Embryonic facial prominence (tissue), 1 donor: ENCODE data around the gene RRAS2.
"Not testable (repeated sequence)": the region's sequence is repeated elsewhere in the genome, so short reads cannot be mapped to it uniquely, and the experiment has no call there.

Experiments
- DNase-seq: peaks from one replicate; pipeline ENCODE4 v3.0.0-alpha.2; 2016; ENCODE audit errors: extremely low spot score

The RRAS2 gene

GRCh38 chr11:14371249-14371648 lies 12.3 kb upstream of the RRAS2 start:
- no peak for DNase-seq

GRCh38 chr11:14370496-14370895 lies 11.5 kb upstream of the RRAS2 start:
- no peak for DNase-seq

GRCh38 chr11:14369598-14369997 lies 10.6 kb upstream of the RRAS2 start:
- DNase-seq = no peak

- no peak for DNase-seq
These were observed 8.0 kb upstream of the RRAS2 start for GRCh38 chr11:14366936-14367335.

GRCh38 chr11:14364322-14364721 lies 5.3 kb upstream of the RRAS2 start:
- DNase-seq = no peak

GRCh38 chr11:14362611-14363010 lies 3.6 kb upstream of the RRAS2 start:
- no peak for DNase-seq

GRCh38 chr11:14361951-14362350 lies 3.0 kb upstream of the RRAS2 start:
- DNase-seq = no peak

- DNase-seq = no peak
These were observed 2.0 kb upstream of the RRAS2 start for GRCh38 chr11:14360976-14361375.

- no peak for DNase-seq
These were observed 583 bp upstream of the RRAS2 start for GRCh38 chr11:14359501-14360031.

- DNase-seq = no peak
These were observed 878 bp downstream of the RRAS2 start for GRCh38 chr11:14357881-14358728.

GRCh38 chr11:14356342-14356741 lies 2.6 kb downstream of the RRAS2 start:
- no peak for DNase-seq

GRCh38 chr11:14354604-14355003 lies 4.4 kb downstream of the RRAS2 start:
- not testable (repeated sequence) for DNase-seq

GRCh38 chr11:14350716-14351238 lies 8.2 kb downstream of the RRAS2 start:
- DNase-seq = no peak

GRCh38 chr11:14350215-14350614 lies 8.8 kb downstream of the RRAS2 start:
- DNase-seq = no peak

- no peak for DNase-seq
These were observed 11.0 kb downstream of the RRAS2 start for GRCh38 chr11:14347991-14348390.

- no peak for DNase-seq
These were observed 11.5 kb downstream of the RRAS2 start for GRCh38 chr11:14347494-14347893.

- DNase-seq = no peak
These were observed 12.6 kb downstream of the RRAS2 start for GRCh38 chr11:14346303-14346955.

- DNase-seq = no peak
These were observed 13.3 kb downstream of the RRAS2 start for GRCh38 chr11:14345668-14346067.

- not testable (repeated sequence) for DNase-seq
These were observed 14.0 kb downstream of the RRAS2 start for GRCh38 chr11:14345016-14345415.

GRCh38 chr11:14342906-14343305 lies 16.1 kb downstream of the RRAS2 start:
- DNase-seq = no peak

GRCh38 chr11:14341968-14342367 lies 17.0 kb downstream of the RRAS2 start:
- no peak for DNase-seq

- no peak for DNase-seq
These were observed 18.3 kb downstream of the RRAS2 start for GRCh38 chr11:14340721-14341120.

- no peak for DNase-seq
These were observed 19.6 kb downstream of the RRAS2 start for GRCh38 chr11:14339356-14339755.
